ENCODE results near the gene STON1.

STON1 gene

GRCh38 chr2:48496849-48497248 lies 33.1 kb upstream of the STON1 start:
- no peak for TF ChIP-seq CTCF (conservative IDR thresholded peaks at IDR 0.05)

GRCh38 chr2:48504647-48505327 lies 25.2 kb upstream of the STON1 start:
- H3K27ac ChIP-seq, result no peak overlapping the region
- TF ChIP-seq CTCF (conservative IDR thresholded peaks at IDR 0.05), result no peak

More at GRCh38 chr2:48496849-48497248, 33.1 kb upstream of the STON1 start:
- no peak overlapping the region for H3K27ac ChIP-seq

GRCh38 chr2:48507111-48507510 lies 22.8 kb upstream of the STON1 start:
- no peak overlapping the region for H3K27ac ChIP-seq

GRCh38 chr2:48508461-48509124 lies 21.4 kb upstream of the STON1 start:
- TF ChIP-seq CTCF (conservative IDR thresholded peaks at IDR 0.05), result no peak
- H3K27ac ChIP-seq, result peak overlapping the region; percentile 57

More at GRCh38 chr2:48507111-48507510, 22.8 kb upstream of the STON1 start:
- no peak for TF ChIP-seq CTCF (conservative IDR thresholded peaks at IDR 0.05)

- no peak for TF ChIP-seq CTCF (conservative IDR thresholded peaks at IDR 0.05)
- H3K27ac ChIP-seq, result peak overlapping the region; percentile 57
These were observed 19.6 kb upstream of the STON1 start for GRCh38 chr2:48510329-48510728.

GRCh38 chr2:48511849-48512470 lies 18.0 kb upstream of the STON1 start:
- TF ChIP-seq CTCF (conservative IDR thresholded peaks at IDR 0.05), result no peak
- H3K27ac ChIP-seq, result no peak overlapping the region

GRCh38 chr2:48512571-48512970 lies 17.4 kb upstream of the STON1 start:
- no peak overlapping the region for H3K27ac ChIP-seq
- no peak for TF ChIP-seq CTCF (conservative IDR thresholded peaks at IDR 0.05)
